Measurements from ENCODE around the gene GSG1L.

Gene GSG1L

DNA sequence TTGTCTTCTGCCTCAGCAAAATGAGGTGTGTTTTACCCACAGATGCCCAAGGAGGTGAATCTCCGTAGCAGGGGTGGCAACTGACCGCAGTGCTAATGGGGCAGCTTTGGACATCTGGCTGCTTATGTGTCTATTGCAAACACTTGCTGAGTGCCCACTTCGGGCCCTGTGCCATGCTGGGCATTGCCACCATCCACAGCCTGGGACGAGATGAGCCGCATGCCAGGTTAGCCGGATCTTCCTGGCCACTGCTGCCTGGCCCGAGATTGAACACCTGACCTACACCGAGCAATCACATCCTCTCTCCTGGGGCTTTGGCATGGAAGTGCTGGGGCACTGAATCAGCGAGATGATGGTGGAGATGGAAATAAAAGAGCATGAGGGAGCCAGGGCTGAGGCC lies 238.7 kb downstream of the GSG1L start:
- no peak for DNase-seq

DNA sequence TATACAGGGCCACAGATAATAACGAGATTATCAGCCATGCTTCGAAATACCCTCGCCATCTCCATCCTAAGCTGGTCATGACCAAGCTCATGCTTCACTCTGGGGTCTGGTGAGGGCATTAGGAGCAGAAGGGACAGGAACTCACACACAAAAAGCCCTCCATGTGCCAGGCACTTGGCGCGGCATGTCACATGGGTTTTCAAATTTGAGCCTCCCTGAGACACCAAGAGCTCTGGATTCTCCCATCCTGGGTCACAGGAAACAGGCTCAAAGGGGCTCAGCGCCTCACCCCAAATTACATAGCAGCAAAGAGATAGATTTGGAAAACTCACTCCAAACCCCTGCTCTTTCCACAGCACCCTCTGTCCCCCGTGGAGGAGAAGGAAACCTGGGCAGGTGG lies 239.5 kb downstream of the GSG1L start:
- no peak for DNase-seq

GRCh38 chr16:27823421-27823820 lies 240.1 kb downstream of the GSG1L start:
- DNase-seq = no peak

DNA sequence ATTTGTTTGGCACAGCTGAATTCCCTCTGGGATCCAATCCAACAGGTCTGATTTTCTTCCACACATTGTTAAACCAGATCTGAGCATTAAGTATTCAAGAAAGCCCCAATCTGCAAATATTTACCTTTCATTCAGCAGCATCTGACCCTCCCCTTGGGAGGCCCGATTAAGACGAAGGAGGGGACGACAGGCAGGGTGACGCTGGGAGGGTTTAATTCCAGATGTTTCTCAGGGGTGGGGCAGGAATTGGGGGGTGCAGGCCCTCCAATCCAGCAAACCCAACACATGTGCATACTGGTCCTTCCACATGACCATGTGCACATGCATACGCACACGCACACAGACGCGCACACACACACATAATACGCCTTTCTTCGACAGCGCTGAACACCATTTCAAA lies 240.5 kb downstream of the GSG1L start:
- no peak for DNase-seq

- DNase-seq = no peak
These were observed 241.0 kb downstream of the GSG1L start for GRCh38 chr16:27822529-27822928.

- DNase-seq = no peak
These were observed 242.7 kb downstream of the GSG1L start for GRCh38 chr16:27820646-27821345.

DNA sequence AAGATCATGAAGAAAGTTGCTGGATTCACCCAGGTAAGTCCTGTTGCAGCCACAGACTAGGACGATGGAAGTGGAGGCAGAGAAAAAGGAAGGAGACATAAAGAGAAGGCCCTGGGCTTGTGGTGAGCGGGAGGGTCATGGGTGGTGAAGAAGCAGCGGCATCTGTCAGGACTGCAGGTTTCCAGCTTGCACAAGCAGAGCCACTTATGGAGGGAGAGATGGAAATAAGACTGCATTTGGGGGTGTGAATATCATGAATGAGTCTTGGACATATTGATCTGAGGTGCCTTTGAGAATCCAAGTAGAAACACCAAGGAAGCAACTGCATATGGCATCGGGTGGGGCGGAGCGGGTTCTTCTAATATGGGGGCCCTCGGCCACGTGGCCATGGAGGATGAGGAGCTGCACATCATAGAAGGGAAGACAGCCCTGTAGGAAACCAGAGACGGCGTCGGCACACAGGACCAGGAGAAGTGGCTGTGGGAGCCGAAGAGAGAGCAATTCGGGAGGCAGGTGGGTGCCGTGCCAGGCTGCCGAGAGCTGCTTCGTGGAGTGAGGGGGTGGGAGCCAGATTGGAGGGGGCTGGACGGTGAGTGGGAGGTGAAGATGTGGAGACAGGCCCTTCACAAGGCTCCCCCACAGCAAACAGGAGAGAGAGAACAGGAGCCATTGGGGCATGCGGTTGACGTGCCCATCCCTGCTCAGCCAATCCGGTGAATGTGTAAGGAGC lies 243.5 kb downstream of the GSG1L start:
- DNase-seq = peak in 6 of 56 donors; percentile 9 to 27 (median 18)

GRCh38 chr16:27819356-27819755 lies 244.2 kb downstream of the GSG1L start:
- DNase-seq = no peak

DNA sequence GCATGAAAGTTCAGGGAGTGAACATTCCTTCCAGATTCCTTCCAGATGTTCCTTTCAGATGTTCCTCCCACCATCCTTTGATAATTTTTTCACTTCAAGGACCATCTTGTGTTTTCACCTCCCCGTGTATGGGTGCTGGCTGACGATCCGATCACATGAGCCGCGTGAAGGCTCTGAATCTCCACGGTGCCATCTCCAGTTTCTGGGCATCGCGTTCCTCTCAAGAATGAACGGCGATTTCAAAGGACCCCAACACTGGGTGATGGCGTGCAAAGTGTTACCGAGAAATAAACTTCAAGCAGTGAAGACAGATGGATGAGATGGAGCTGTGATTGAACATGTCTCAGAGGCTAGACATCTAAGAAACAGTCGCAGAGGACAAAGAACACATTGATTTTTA lies 245.3 kb downstream of the GSG1L start:
- DNase-seq = no peak

GRCh38 chr16:27817038-27817437 lies 246.5 kb downstream of the GSG1L start:
- DNase-seq = no peak

- peak in 36 of 56 donors; percentile 5 to 58 (median 26) for DNase-seq
These were observed 247.0 kb downstream of the GSG1L start for GRCh38 chr16:27816561-27816960.

- DNase-seq = no peak
These were observed 249.9 kb downstream of the GSG1L start for GRCh38 chr16:27813591-27813990.

- DNase-seq = no peak
These were observed 251.6 kb downstream of the GSG1L start for GRCh38 chr16:27811881-27812280.

- DNase-seq = no peak
These were observed 256.5 kb downstream of the GSG1L start for GRCh38 chr16:27806986-27807385.

DNA sequence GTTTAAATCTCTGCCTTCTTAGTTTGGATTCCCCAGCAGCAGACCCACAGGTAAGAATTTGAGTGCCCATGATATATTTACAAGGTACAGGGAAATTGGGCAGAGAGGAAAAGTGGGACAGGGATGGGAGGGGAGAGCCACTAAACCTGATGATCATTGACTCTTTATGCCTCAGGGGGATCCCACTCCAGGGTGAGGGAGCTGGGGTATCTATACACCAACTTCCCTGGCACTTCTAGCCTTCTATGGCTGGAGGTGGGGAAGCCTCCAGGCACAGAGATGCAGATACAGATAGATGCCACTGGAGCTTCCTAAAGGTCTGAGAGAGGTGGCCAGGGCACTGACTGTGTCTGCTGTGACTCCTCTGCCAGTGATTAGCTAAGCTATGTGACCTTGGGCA lies 257.1 kb downstream of the GSG1L start:
- DNase-seq = no peak

GRCh38 chr16:27805828-27806351 lies 257.6 kb downstream of the GSG1L start:
- no peak for DNase-seq

DNA sequence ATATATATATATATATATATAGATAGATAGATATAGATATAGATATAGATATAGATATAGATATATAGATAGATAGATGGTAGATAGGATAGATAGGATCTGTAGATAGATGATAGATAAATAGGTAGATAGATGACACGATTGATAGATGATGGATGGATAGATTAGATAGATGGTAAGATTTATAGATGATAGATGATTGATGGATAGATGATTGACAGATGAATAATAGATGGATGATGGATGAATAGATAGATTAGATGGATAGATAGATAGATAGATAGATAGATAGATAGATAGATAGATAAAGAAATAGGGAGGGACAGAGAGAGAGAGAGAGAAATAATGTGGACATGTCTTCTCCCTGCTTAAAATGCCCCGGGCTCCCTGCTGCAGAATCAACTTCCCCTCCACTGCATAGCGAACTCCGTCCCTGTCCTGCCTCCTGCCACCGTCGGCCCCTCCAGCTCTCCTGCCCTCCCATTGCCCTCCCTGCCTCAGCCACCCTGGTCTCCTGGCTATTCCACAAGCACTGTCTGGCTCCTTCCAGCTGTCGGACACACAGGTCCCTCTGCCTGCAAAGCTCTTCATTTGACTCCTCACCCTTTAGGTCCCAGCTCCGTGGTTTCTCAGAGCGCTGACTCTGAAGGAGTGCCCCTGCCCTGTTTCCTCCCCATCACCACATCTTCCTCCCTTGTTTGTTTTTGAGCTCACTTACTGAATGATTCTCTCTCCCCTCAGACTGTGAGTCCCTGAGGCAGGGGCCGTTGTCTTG lies 259.6 kb downstream of the GSG1L start:
- no peak for DNase-seq

DNA sequence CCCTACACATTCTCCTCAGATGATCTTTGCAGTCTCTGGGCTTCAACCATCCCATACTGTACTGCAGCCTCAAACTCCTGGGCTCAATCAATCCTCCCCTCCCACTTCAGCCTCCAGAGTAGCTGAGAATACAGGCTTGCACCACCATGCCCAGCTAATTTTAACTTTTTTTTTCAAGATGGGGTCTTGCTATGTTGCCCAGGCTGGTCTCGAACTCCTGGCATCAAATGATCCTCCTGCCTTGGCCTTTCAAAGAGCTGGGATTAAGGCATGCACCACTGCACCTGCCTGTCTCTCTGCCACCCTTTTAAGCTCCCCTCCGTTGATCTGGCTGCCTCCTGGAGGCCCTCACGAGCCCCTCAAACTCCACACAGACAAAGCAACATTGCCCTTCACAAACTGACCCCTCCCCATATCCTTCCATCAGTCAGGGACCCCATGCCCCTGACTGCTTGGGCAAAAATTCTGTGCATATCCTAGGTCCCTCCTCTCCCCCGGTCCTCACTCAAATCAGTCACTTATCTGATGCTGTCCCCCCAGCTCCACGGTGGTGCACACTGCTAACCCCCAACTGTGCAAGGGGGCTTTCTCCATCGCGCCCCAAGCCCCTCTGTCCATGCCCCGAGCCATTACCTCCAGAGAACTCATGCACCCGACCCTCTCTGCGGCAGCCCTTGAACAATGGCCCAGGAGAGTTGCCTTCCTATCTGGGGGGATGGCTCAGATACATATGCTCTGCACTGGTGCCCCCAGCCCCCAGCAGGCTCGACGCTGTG lies 260.7 kb downstream of the GSG1L start:
- DNase-seq = no peak

- DNase-seq = no peak
These were observed 262.1 kb downstream of the GSG1L start for GRCh38 chr16:27801289-27801945.

DNA sequence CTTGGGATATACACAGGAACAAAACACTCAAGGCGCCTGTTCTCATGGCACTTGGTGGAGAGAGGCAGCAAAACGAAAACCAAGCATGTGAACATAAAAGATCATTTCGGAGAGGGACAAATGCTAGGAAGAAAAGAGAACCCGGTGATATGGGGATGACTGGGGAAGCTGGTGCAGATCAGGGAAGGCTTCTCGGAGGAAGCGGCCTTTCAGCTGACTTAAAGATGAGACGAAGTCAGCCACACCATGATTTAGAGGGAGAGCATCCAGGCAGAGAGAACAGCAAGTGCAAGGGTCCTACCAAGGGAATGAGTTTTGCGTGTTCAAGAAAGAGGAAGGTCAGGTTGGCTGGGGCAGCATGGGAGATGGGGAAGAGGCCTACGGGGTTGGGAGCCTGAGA lies 262.7 kb downstream of the GSG1L start:
- no peak for DNase-seq

GRCh38 chr16:27799896-27800295 lies 263.6 kb downstream of the GSG1L start:
- no peak for DNase-seq
